ENCODE measurements around the gene RFFL. TPM values are rescaled to one million over a fixed set of nuclear protein-coding genes. Genes with fewer than 3 reads are reported as not detected.

RFFL gene
- total and polyA plus RNA-seq, 2 donors (not counting 1 experiment from before 2014, with no cell fraction given), result 13.6 to 36.9 TPM

GRCh38 chr17:35062308-35062707 lies 1.2 kb downstream of the RFFL start:
- H4K20me1 ChIP-seq (ENCODE audit: control insufficient read depth, insufficient read depth, low read length, poor library complexity, severe bottlenecking), result no peaks in the 10 kb centered on the region
- CTCF ChIA-PET, result interaction anchor here (1.6 to 3.4 kb wide), 4 partner anchors 26 to 64 kb away, joined by 3 to 25 read pairs (median 8); partner anchors contain the start of gene RAD51D
- no peaks in the 10 kb centered on the region for H3K27me3 ChIP-seq (replicated peaks in 1 of 4; ENCODE audit: control extremely low read depth in 1 of 4, control insufficient read depth in 3 of 4, insufficient read depth in 4 of 4, low read length in 3 of 4)
- peaks cover 53% of the 10 kb centered on the region for H3K79me2 ChIP-seq (ENCODE audit: control insufficient read depth, insufficient read depth, low read length)
- H3K36me3 ChIP-seq (replicated peaks in 1 of 2; ENCODE audit: control extremely low read depth in 1 of 2, control insufficient read depth in 1 of 2, extremely low read depth in 1 of 2, insufficient read depth in 2 of 2, low read length in 1 of 2), result no peaks in the 10 kb centered on the region
- TF ChIP-seq EZH2 (IDR thresholded peaks at IDR 0.05; ENCODE audit: borderline replicate concordance, insufficient read depth, low read depth, low read length, poor library complexity, severe bottlenecking) (no peak), CTCF (IDR thresholded peaks at IDR 0.05) (no peak)
- ATAC-seq (ENCODE audit: low read depth) (no peak), DNase-seq (no peak)
- intact Hi-C loops (cut with micrococcal nuclease), result loop anchor here (2.0 to 10.0 kb wide), 3 partner anchors 16 to 52 kb away; partner anchors contain the start of gene RAD51D
- no peaks in the 10 kb centered on the region for H3K27me3 Mint-ChIP-seq
- H2AFZ ChIP-seq (ENCODE audit: insufficient read depth, low read depth, low read length, poor library complexity, severe bottlenecking), result no peak overlapping the region
- H3K4me3 Mint-ChIP-seq, result peak overlapping the region; percentile 40
- H3K4me3 ChIP-seq (ENCODE audit: control extremely low read depth in 1 of 5, extremely low read depth in 1 of 5, insufficient read depth in 1 of 5, low read depth in 2 of 5, low read length in 4 of 5), result no peak overlapping the region
- no peaks in the 10 kb centered on the region for H3K9me3 Mint-ChIP-seq (ENCODE audit: insufficient read depth)
- no peak overlapping the region for H3K9ac ChIP-seq (ENCODE audit: low read length)
- peaks cover 23% of the 10 kb centered on the region for H3K4me1 Mint-ChIP-seq
- 92% methylated on average over 2 of the region's 3 CpGs for WGBS (ENCODE audit: insufficient coverage)
- no peaks in the 10 kb centered on the region for H3K9me3 ChIP-seq (ENCODE audit: control extremely low read depth in 1 of 3, control insufficient read depth in 2 of 3, insufficient read depth in 1 of 3, low read length in 2 of 3)
- H3K4me2 ChIP-seq (replicated peaks; ENCODE audit: low read depth, low read length, poor library complexity, severe bottlenecking), result no peak overlapping the region
- peaks cover 11 to 12% of the 10 kb centered on the region in 2 donors for H3K4me1 ChIP-seq (ENCODE audit: control insufficient read depth in 2 of 2, insufficient read depth in 2 of 2, low read length in 2 of 2)
- H3K27ac Mint-ChIP-seq, result peak overlapping the region; percentile 47
- no peak overlapping the region for H3K27ac ChIP-seq (ENCODE audit: low read length in 2 of 2)
- POLR2A ChIA-PET, result no interaction called here

DNA sequence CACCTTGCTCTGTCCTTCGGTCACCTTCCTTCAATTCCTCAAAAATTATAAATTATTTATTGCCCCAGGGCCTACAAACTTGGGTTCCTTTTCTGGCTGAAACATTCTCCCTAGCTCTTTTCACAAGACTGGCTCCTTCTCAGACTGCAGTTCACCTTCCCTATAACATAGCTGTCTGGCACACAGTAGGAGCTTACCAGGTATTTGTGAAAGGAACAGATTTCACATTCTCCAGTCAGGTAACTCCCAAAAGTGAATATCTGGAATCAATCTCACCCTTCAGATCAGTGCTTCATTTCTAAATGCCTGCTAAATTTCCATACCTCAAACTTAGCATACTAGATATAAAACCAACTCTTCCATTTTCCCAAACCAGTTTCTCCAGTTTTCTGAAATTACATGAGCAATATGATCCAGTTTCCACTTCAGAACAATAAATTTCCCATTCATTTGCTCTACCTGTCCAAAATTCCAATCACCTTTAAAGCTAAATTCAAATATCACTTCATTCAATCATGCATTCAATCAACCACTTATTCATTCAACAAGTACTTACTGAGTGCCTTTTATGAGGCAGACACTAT lies 6.1 kb downstream of the RFFL start:
- TF ChIP-seq EZH2 (IDR thresholded peaks at IDR 0.05; ENCODE audit: borderline replicate concordance, insufficient read depth, low read depth, low read length, poor library complexity, severe bottlenecking), result no peak
- no peak for TF ChIP-seq CTCF (IDR thresholded peaks at IDR 0.05)
- Histone ChIP-seq H3K36me3 (replicated peaks in 1 of 2; ENCODE audit: control extremely low read depth in 1 of 2, control insufficient read depth in 1 of 2, extremely low read depth in 1 of 2, insufficient read depth in 2 of 2, low read length in 1 of 2) (no peaks in the 10 kb centered on the region), H3K79me2 (ENCODE audit: control insufficient read depth, insufficient read depth, low read length) (peaks cover 75% of the 10 kb centered on the region), H3K27me3 (replicated peaks in 1 of 4; ENCODE audit: control extremely low read depth in 1 of 4, control insufficient read depth in 3 of 4, insufficient read depth in 4 of 4, low read length in 3 of 4) (no peaks in the 10 kb centered on the region), H3K9me3 (ENCODE audit: control extremely low read depth in 1 of 3, control insufficient read depth in 2 of 3, insufficient read depth in 1 of 3, low read length in 2 of 3) (no peaks in the 10 kb centered on the region), H4K20me1 (ENCODE audit: control insufficient read depth, insufficient read depth, low read length, poor library complexity, severe bottlenecking) (no peaks in the 10 kb centered on the region), H2AFZ (ENCODE audit: insufficient read depth, low read depth, low read length, poor library complexity, severe bottlenecking) (no peak overlapping the region), H3K4me2 (replicated peaks; ENCODE audit: low read depth, low read length, poor library complexity, severe bottlenecking) (no peak overlapping the region), H3K4me1 (ENCODE audit: control insufficient read depth in 2 of 2, insufficient read depth in 2 of 2, low read length in 2 of 2) (peaks cover 4 to 5% of the 10 kb centered on the region in 2 donors), H3K4me3 (ENCODE audit: control extremely low read depth in 1 of 5, extremely low read depth in 1 of 5, insufficient read depth in 1 of 5, low read depth in 2 of 5, low read length in 4 of 5) (no peak overlapping the region), H3K27ac (ENCODE audit: low read length in 2 of 2) (no peak overlapping the region), H3K9ac (ENCODE audit: low read length) (no peak overlapping the region)
- Mint-ChIP-seq H3K4me1 (peaks cover 21% of the 10 kb centered on the region), H3K9me3 (ENCODE audit: insufficient read depth) (no peaks in the 10 kb centered on the region), H3K27me3 (no peaks in the 10 kb centered on the region), H3K4me3 (no peak overlapping the region), H3K27ac (no peak overlapping the region)
- ATAC-seq (ENCODE audit: low read depth) (no peak), DNase-seq (no peak)
- ChIA-PET CTCF (interaction anchor here (0.7 kb wide), 1 partner anchor 67 kb away, joined by 3 read pairs; no protein-coding TSS in a partner anchor), POLR2A (no interaction called here)
- intact Hi-C loops (cut with micrococcal nuclease), result no loop called here
- WGBS (ENCODE audit: insufficient coverage), result 100% methylated on average over 1 of the region's 1 CpG

Measured in B cell (primary cell).